ENCODE measurements around the gene KCNE3.
"Not testable (repeated sequence)": the region's sequence is repeated elsewhere in the genome, so short reads cannot be mapped to it uniquely, and the experiment has no call there.

Gene KCNE3

GRCh38 chr11:74443071-74443864 is 24.1 kb downstream of the KCNE3 start:
- no peak for DNase-seq

- no peak for DNase-seq
These were observed 24.7 kb downstream of the KCNE3 start for GRCh38 chr11:74442636-74443035.

GRCh38 chr11:74438681-74439080 is 28.7 kb downstream of the KCNE3 start:
- no peak for DNase-seq

DNA sequence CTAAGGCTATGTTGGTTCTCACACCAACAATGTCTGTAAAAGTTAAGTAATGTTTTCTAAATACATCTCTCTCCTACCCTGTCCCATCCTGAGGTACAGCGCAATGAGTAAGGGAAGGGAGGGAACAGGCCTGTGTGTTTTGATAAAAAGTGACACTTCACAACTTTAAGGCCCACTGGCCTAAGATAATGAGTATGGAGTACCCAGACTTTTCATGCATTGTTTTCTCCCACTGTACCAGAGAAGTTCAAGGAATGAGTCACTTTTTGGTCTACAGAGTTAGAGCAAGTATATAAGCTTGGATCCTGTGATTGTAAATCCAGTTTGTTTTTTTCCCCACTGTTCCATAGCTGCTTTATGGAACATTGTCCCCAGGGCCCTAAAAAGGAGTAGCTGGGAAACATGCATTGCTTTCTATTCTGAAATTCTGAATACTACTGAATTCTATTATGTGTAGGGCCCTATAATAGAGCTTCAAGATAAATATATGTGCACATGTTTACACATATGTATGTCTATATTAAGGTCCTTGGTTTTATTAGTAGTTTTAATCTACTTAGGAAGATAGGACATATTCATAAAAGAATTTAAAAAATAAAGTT is 29.8 kb downstream of the KCNE3 start:
- no peak for DNase-seq

DNA sequence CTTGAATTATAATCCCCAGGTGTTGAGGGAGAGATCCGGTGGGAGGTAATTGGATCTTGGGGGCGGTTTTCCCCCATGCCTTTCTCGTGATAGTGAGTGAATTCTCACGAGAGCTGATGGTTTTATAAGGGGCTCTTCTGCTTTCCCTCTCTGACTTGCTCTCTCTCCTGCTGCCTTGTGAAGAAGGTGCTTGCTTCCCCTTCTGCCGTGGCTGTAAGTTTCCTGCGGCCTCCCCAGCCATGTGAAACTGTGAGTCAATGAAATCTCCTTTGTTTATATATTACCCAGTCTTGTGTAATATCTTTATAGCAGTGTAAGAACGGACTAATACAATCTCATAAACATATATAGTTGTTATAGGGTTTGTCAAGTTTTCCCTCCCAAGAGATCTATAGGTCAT is 32.8 kb downstream of the KCNE3 start:
- peak in 3 of 4 experiments; percentile 35 to 73 (median 57) for DNase-seq

GRCh38 chr11:74429205-74429604 is 38.1 kb downstream of the KCNE3 start:
- DNase-seq, result no peak

GRCh38 chr11:74427384-74427886 is 39.9 kb downstream of the KCNE3 start:
- no peak for DNase-seq

DNA sequence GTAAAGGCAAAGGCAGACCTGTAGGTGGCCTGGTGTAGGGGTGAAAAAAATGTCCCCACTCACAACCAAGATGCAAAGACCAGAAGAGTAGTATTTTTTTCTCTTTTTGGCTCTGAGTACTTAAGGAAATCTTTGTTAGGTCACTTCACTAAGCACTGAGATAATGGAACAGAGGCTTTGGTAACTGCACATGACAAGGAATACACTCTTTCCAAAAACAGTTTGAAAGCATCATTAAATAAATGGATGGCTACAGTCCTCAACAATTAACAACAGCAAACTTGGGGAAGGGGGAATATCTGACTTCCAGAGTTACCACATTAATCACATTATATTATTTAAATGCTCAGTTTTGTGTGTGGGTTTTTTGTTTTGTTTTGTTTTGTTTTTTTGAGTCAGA is 42.2 kb downstream of the KCNE3 start:
- DNase-seq, result no peak

- peak in 2 of 4 experiments; percentile 24 to 28 for DNase-seq
These were observed 48.8 kb downstream of the KCNE3 start for GRCh38 chr11:74418509-74418895.

DNA sequence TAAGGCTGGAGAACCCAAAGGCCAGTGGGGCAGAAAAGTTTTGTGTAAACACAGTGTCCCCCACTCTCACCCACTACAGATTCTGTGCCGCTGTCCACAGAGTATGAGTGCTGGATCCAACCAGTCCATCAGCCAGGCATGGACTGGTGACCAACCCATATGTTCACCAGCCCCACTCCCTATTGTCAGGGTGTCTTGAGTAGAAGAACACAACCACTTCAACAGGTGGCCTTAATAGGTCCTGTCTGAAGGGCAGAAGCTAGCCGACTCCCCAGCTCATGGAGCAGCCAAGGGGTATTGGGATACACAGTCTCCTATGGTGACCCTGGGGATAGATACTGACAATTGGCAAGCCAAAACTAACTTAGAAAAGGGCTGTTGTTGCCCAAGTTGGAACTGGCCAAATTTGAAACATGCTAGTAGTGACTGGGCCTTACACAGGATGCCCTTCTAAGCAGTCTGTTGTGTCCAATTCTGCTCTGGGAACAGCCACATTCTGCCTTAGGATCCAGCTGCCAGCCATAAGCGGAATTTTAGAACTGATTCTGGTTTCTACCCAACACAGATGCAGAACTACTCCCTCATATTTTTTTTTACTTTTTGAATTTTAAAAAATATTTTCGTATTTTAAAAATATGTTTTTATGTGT is 49.4 kb downstream of the KCNE3 start:
- DNase-seq, result no peak

DNA sequence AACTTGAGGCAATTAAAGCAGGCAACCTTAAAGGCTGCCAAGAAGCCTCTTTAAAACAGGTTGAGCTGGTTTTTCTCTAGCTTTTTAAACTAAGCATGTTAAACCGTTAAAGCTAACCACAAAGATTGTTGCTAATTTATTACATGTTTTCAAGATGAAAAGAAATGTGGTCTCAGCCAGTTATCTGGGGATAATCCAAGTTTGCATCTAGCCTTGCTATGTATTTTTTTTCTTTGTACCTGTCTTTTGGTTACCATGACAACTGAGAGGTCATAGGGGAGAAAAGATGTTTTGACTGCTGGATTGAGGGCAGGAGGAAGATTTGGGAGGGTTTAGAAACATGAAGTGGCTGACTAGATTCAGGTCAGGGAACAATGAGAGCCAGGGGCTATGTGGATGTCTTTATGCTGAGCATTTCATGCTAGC is 50.0 kb downstream of the KCNE3 start:
- DNase-seq, result no peak

GRCh38 chr11:74416974-74417373 is 50.4 kb downstream of the KCNE3 start:
- not testable (repeated sequence) for DNase-seq

- DNase-seq, result no peak
These were observed 54.5 kb downstream of the KCNE3 start for GRCh38 chr11:74412733-74413359.

GRCh38 chr11:74412321-74412720 is 55.0 kb downstream of the KCNE3 start:
- DNase-seq, result no peak

DNA sequence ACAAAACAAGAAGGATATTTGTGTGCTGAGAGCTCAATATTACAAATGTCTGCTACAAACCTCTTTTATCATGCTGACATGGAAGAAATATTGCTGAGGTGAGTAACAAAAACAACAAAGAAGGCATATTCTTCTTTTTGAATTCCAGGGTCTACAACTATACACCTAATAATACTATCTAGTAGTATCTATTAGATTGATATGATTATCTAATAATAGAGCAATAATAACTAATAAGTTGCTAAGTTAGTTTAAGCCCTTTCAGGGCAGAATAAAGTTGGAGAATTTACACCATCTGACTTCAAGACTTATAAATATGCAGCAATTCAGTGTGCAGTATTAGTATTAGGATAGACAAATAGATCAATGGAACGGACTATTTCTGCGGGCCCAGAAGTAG is 57.7 kb downstream of the KCNE3 start:
- DNase-seq, result no peak
